ENCODE measurements around the gene STARD9. TPM values are rescaled to one million over a fixed set of nuclear protein-coding genes. Genes with fewer than 3 reads are reported as not detected.

Gene STARD9
- total and polyA plus RNA-seq, 2 of the 4 experiments (the other 2 are of a cell fraction), result 2.0 to 3.2 TPM

DNA sequence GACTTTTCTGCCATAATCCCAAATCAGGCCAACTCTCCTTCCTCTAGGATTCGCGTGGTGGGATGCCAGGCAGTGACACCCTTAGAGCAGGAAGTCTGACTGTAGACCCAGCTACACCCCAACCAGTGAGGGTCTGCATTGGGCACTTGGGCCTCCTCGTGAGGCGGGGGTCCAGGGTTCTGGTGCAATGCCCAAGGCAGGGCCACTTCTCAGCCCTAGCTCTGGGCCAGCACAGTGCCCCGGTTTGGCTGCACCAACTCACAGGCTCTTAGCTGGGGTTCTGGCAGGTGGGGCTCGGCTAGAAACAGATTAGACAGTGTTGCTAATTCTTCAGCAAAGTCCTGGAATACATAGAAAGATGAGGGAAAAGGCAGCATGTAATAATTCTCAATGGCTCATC lies 148.9 kb downstream of the STARD9 start:
- H3K14ac ChIP-seq (replicated peaks; ENCODE audit: low read depth, low read length), result no peak overlapping the region
- no peaks in the 10 kb centered on the region for H3K27me3 ChIP-seq (ENCODE audit: control insufficient read depth, insufficient read depth, low read length)
- H3K4me1 ChIP-seq (ENCODE audit: control insufficient read depth, insufficient read depth, low read length), result no peaks in the 10 kb centered on the region
- no peak overlapping the region for H3K4me2 ChIP-seq (ENCODE audit: low read depth, low read length)
- H3K36me3 ChIP-seq (ENCODE audit: control insufficient read depth, insufficient read depth, low read length), result peaks cover 66% of the 10 kb centered on the region
- dilution Hi-C loops (cut with HindIII; ENCODE audit: low sequenced_read_pairs, unreplicated experiment), result no loop called here
- peaks cover 0 to 9% of the 10 kb centered on the region in 2 experiments; a peak in 1 of 4 replicates for H3K79me1 ChIP-seq (ENCODE audit: low read depth in 1 of 2, low read length in 2 of 2)
- H3K9me1 ChIP-seq (ENCODE audit: insufficient read depth, low read length), result no peaks in the 10 kb centered on the region
- ChIA-PET POLR2A (ENCODE audit: unreplicated experiment) (no interaction called here), CTCF (no interaction called here)
- no peak overlapping the region for H2AFZ ChIP-seq (replicated peaks; ENCODE audit: low read length, poor library complexity)
- no peak overlapping the region for H3K18ac ChIP-seq (ENCODE audit: low read depth, low read length)
- BruUV-seq (replicated peaks), result no TSS peak
- no peak overlapping the region for H2AK5ac ChIP-seq (ENCODE audit: low read depth, low read length)
- no peaks in the 10 kb centered on the region; the same call in 1 of the 2 replicates for H4K20me1 ChIP-seq (ENCODE audit: insufficient read depth, low read length)
- H3K56ac ChIP-seq (ENCODE audit: extremely low read depth, insufficient read depth, low read length), result no peak overlapping the region
- H4K5ac ChIP-seq (ENCODE audit: low read depth, low read length), result no peak overlapping the region
- intact Hi-C loops (cut with micrococcal nuclease), result no loop called here
- no peak overlapping the region for H3K9ac ChIP-seq (ENCODE audit: low read depth, low read length)
- ATAC-seq (ENCODE audit: low read depth) (no peak), DNase-seq (no peak)
- no peak overlapping the region for H2BK5ac ChIP-seq (ENCODE audit: low read depth, low read length, poor library complexity, severe bottlenecking)
- no peaks in the 10 kb centered on the region for H3K9me3 ChIP-seq (ENCODE audit: control insufficient read depth, insufficient read depth, low read length)
- no peak overlapping the region for H3K4me3 ChIP-seq (ENCODE audit: insufficient read depth, low read depth, low read length)
- TF ChIP-seq POLR2A (IDR thresholded peaks at IDR 0.05; ENCODE audit: low read depth, low read length) (no peak), CHD1 (IDR thresholded peaks at IDR 0.05; ENCODE audit: low read depth, low read length) (no peak), MAFK (IDR thresholded peaks at IDR 0.05; ENCODE audit: low read depth, low read length) (no peak), MAZ (IDR thresholded peaks at IDR 0.05; ENCODE audit: borderline replicate concordance, low read depth, low read length) (no peak), CEBPB (IDR thresholded peaks at IDR 0.05; ENCODE audit: low read depth, low read length) (no peak), RCOR1 (IDR thresholded peaks at IDR 0.05; ENCODE audit: insufficient replicate concordance, low read length) (no peak), BHLHE40 (IDR thresholded peaks at IDR 0.05; ENCODE audit: low read depth, low read length) (no peak), SMC3 (IDR thresholded peaks at IDR 0.05; ENCODE audit: low read depth, low read length) (no peak), RFX5 (IDR thresholded peaks at IDR 0.05; ENCODE audit: low read depth, low read length) (no peak), FOS (IDR thresholded peaks at IDR 0.05; ENCODE audit: low read depth, low read length) (no peak), RAD21 (IDR thresholded peaks at IDR 0.05; ENCODE audit: low read length) (no peak), MXI1 (IDR thresholded peaks at IDR 0.05; ENCODE audit: borderline replicate concordance, low read depth, low read length) (no peak), NFE2L2 (IDR thresholded peaks at IDR 0.05; ENCODE audit: low read depth, low read length) (no peak)
- TF ChIP-seq, protein P1, sequence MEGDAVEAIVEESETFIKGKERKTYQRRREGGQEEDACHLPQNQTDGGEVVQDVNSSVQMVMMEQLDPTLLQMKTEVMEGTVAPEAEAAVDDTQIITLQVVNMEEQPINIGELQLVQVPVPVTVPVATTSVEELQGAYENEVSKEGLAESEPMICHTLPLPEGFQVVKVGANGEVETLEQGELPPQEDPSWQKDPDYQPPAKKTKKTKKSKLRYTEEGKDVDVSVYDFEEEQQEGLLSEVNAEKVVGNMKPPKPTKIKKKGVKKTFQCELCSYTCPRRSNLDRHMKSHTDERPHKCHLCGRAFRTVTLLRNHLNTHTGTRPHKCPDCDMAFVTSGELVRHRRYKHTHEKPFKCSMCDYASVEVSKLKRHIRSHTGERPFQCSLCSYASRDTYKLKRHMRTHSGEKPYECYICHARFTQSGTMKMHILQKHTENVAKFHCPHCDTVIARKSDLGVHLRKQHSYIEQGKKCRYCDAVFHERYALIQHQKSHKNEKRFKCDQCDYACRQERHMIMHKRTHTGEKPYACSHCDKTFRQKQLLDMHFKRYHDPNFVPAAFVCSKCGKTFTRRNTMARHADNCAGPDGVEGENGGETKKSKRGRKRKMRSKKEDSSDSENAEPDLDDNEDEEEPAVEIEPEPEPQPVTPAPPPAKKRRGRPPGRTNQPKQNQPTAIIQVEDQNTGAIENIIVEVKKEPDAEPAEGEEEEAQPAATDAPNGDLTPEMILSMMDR (conservative IDR thresholded peaks at IDR 0.05; ENCODE audit: low read depth, low read length), result no peak
- TF ChIP-seq, protein P2, sequence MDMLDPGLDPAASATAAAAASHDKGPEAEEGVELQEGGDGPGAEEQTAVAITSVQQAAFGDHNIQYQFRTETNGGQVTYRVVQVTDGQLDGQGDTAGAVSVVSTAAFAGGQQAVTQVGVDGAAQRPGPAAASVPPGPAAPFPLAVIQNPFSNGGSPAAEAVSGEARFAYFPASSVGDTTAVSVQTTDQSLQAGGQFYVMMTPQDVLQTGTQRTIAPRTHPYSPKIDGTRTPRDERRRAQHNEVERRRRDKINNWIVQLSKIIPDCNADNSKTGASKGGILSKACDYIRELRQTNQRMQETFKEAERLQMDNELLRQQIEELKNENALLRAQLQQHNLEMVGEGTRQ (IDR thresholded peaks at IDR 0.05; ENCODE audit: low read depth, low read length), result no peak
- TF ChIP-seq, protein P3, sequence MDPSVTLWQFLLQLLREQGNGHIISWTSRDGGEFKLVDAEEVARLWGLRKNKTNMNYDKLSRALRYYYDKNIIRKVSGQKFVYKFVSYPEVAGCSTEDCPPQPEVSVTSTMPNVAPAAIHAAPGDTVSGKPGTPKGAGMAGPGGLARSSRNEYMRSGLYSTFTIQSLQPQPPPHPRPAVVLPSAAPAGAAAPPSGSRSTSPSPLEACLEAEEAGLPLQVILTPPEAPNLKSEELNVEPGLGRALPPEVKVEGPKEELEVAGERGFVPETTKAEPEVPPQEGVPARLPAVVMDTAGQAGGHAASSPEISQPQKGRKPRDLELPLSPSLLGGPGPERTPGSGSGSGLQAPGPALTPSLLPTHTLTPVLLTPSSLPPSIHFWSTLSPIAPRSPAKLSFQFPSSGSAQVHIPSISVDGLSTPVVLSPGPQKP (IDR thresholded peaks at IDR 0.05; ENCODE audit: borderline replicate concordance, low read depth, low read length), result no peak
- no peak overlapping the region for H2BK120ac ChIP-seq (ENCODE audit: low read depth, low read length)
- no peak overlapping the region for H3K27ac ChIP-seq (ENCODE audit: insufficient read depth, low read length)
- no peak overlapping the region for H2AK9ac ChIP-seq (replicated peaks; ENCODE audit: low read depth, low read length, poor library complexity)
- no CpG with 5 or more reads among the region's 6 CpGs for WGBS, 2 experiments (ENCODE audit: extremely low coverage in 2 of 2, insufficient read length in 1 of 2)
- in situ Hi-C loops (cut with MboI; ENCODE audit: low sequenced_read_pairs), result no loop called here
- no peak overlapping the region for H3K23ac ChIP-seq (ENCODE audit: low read depth, low read length)
- H4K91ac ChIP-seq (ENCODE audit: insufficient read depth, low read depth, low read length), result no peak overlapping the region
- H4K8ac ChIP-seq (ENCODE audit: low read depth in 2 of 2, low read length in 2 of 2), result no peak overlapping the region
- H2BK15ac ChIP-seq (ENCODE audit: low read depth, low read length), result no peak overlapping the region
- no peak overlapping the region for H2BK20ac ChIP-seq (ENCODE audit: low read depth, low read length)
- no peak overlapping the region for H3K4ac ChIP-seq (ENCODE audit: low read depth, low read length)

Measured in IMR-90 (cell line).